HG02588 (cell line): ENCODE results near the gene CDH13.

Experiments used
- ATAC-seq: cut with Tn5 transposase; IDR thresholded peaks from one replicate; pipeline ENCODE4 v1.9.1; 2021; ENCODE audit warnings: mild to moderate bottlenecking, moderate library complexity; ENCODE audit not compliant: unreplicated experiment

The CDH13 gene

GRCh38 chr16:82735673-82736091, 108.9 kb downstream of the CDH13 start:
- no peak for ATAC-seq

DNA sequence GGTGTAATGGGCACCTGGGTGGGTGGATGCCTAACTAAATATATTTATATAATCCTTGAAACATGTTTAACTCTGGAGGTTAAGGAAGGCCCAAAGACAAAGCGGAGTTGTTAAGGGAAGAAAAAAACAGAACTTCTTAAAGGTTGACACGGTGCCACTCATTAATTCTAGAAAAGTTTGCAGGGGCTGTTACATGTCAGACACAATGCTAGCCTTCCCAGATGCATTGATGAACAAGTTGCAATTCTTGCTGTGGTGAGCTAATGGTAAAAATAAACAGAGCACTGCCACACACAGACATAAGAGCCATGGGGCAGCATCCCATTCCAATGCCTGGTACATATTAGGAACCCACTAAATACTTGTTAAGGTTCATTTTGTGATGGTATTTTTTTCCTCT, 109.5 kb downstream of the CDH13 start:
- no peak for ATAC-seq

- ATAC-seq, result no peak
Measured at GRCh38 chr16:82738699-82739098, 111.9 kb downstream of the CDH13 start.

DNA sequence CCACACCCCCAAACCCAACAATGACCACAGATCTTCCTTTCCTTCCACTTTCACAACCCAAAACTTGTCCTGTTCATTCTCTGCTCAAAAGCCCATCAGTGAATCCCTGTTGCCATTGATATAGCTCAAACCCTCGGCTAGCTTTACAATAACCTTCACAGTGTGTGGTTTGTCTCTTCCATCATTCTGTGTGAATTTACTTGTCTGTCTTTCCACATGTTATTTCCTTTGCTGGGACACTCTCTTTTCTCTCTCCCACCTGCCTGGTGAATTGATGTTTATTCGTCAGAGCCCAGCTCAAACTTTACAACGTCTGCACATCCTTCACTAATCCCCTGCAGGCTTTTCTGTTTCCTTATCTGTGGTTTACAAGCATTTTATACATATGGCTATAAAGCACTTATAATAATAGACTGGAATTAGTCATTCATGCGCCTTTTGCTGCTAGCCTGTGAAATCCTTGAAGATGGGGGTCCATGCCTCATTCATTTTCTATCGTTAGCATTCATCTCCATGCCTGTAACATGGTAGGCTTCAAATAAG, 114.4 kb downstream of the CDH13 start:
- ATAC-seq, result no peak

GRCh38 chr16:82744958-82745357, 118.2 kb downstream of the CDH13 start:
- ATAC-seq, result no peak

DNA sequence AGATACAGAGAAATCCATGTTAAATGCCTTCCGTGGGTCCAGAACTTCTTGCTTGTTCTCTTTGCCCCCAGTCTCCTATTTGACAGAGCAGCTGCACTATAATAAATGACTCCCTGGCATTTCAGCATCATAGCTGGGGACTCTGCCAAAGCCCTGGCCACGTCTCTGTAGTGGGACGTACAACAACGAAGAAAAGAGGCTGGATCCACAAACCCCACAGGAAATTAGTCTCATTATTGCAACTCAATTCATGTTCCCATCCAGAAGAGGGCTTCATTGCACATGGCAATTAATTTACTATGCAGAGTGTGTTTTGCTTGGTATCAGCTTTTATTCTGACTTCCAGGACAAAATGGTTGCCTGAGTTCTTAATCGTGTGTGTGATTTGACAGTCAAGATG, 121.3 kb downstream of the CDH13 start:
- ATAC-seq, result no peak

- no peak for ATAC-seq
Measured at GRCh38 chr16:82750068-82750467, 123.3 kb downstream of the CDH13 start.

DNA sequence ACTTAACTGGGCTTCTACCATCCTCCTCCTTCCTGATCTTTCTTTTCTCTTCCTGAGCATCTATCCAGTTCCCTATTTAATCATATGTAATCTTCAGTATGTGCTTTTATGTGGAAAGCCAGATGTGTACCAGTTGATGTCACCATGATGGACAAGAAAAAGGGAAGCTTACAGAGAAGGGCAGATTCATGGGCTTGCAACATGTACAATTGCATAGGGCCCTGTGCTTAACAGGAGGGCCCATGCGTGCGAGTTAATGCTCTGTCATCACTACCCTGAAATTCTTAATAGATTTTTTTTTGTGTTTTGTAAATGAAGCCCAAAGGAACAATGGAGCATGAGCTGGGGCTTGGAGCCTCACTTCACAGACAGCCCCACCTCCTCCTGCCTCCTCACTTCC, 124.3 kb downstream of the CDH13 start:
- ATAC-seq, result no peak

- no peak for ATAC-seq
Measured at GRCh38 chr16:82752172-82752571, 125.4 kb downstream of the CDH13 start.

GRCh38 chr16:82753821-82754220, 127.1 kb downstream of the CDH13 start:
- no peak for ATAC-seq

DNA sequence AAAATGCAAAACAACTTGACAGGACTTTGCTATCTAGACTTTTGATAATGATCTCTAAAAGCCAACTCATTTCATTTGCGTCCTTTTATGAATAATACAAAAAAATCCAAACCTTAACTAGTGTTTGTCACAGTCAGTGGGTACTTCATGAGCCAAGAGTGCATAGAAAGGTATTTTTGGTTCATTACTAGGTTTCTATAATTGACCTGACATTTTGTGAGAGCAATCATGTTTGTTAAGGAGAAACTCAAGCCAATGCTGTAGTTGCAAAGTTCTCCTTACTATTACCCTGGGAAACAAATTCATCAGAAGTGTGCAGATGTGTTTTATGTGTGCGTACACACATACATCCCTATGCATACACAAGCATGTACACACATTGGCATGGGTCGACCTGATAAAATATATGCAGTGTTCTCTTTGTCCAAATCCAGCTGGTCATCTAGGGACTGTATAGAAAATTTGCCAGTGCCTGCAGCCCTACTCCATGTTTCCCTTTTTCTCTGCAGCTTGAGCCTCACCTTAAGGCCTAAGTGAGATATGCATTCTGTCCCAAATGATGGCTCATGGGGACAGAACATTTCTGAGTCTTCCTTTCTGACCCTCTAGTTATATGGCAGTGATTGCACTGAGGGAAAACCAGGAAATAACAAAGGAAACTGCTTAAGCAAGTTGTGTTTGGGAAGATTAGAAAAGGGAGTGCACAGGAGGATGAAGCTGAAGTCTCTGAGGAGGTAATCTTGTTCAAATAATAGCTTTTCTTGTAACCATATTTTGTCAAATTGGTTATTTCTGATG, 128.1 kb downstream of the CDH13 start:
- no peak for ATAC-seq

DNA sequence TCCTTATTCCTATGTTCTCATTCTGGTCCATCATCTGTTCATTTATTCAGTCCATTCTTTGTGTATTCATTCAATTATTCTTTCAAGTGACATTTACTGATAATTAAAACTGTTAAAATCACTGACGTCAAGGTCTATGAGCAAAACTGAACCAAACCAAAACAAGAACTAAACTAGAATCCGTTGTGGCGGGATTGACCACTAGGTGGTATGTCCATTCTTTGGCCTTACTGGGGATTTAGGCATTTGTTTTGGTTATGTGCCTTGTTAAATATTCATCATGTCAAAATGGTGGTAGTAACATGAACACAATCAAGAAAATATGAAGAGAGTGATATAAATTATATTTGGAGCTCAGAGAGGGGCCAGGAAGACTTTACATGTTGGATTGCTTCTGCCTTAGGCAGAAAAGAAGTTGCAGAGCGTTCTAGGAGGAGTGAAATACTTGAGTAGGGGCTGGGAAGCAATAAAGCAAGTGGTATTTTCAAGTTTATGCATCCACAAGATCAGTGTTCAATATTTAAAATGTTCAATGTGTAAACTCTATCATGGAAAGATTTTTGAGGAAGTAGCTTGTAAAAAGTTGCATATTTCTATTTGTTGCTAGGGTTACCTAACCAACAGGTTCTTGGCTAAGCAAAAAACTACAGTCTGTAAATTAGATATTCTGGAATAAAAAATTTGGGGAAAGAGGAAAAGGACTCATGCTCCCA, 129.0 kb downstream of the CDH13 start:
- ATAC-seq, result no peak

DNA sequence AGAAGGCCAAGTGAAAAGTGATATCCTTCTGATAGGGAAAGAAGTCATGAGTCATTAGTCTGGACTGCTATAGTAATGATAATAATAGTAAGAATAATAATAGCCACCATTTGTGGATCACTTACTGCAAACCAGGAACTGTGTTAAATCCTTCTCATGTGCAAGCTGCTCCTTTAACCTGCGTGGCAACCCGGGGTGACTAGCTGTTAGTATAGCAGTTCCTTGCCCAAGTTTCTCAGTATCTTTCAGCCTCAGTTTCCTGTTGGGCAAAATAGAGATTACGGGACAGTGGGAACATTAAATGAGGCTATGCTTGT, 129.5 kb downstream of the CDH13 start:
- no peak for ATAC-seq

GRCh38 chr16:82758406-82758805, 131.6 kb downstream of the CDH13 start:
- no peak for ATAC-seq

- ATAC-seq, result no peak
Measured at GRCh38 chr16:82758904-82759303, 132.1 kb downstream of the CDH13 start.

GRCh38 chr16:82761236-82761635, 134.5 kb downstream of the CDH13 start:
- no peak for ATAC-seq

- ATAC-seq, result no peak
Measured at GRCh38 chr16:82761858-82762257, 135.1 kb downstream of the CDH13 start.

DNA sequence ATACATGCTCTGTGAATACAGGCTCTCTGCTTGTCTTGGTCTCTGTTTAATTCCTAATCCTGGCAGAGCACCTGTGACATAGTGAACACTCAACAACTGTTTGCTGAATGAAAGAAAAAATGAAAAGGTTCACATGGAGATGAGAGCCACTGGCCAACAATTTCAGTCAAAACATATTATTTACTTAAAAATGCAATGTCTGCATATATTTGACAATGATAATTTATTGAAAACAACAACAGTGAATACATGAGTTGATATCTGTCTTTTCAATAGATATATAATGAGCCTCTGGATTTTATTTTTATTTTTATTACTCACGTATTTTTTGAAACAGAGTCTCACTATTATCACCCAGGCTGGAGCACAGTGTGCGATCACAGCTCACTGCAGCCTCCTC, 136.6 kb downstream of the CDH13 start:
- ATAC-seq, result no peak

GRCh38 chr16:82767198-82767597, 140.4 kb downstream of the CDH13 start:
- no peak for ATAC-seq

DNA sequence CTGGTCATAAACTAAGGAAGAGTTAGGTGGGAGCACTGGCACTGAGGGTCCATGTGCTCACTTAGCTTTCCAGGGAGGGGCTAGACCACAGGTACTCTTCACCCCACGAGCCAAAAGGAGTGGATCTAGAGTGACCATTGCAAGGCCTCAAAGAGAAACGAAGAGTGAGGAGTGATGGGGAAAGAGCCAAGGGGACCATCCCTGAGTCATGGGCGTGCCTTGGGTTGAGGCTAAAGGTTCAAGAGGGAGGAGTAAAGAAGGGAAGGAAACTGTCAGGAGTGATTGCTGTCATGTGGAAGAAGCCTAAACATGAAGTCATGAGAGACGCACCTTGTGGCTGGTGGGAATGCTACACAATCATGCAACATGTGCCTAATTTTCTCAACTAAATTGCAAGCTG, 141.0 kb downstream of the CDH13 start:
- ATAC-seq, result no peak

DNA sequence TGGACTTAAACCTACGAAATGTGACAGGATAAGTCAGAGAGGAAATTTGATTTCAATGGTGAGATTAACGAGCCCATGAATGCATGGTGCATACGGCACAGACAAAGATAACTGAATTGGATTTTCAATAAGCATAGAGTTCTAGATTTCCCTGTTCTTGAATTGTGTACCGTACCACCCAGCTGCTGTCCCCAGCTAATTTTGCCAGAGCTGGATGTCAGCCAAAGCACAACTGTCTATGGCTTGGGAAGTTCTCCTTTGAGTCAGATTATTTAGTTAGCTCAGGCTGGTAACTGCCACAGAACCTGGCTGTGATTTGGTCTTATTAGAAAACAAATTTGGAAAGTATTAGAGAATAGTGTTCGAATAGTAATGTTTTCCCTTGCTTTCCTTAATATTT, 143.1 kb downstream of the CDH13 start:
- ATAC-seq, result no peak

DNA sequence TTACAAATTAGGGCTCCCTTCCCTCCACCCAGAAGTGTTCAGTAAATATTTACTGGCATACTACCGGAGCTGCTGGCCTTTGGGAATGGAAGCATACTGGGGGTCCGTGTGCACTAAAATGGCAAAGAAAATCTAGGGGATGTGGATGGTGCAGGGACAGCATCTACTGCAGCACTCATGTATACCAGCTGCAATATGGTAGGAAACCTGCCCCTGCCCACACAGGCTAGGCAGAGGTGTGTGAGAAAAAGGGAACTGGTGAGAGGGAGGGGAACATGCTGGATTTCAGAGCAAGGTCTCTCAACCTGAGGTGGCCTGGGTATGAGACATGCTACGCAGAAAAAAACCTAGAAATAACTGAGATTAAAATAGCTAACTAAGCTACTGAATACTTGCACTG, 145.4 kb downstream of the CDH13 start:
- no peak for ATAC-seq
